ENCODE data around the gene CALHM2.

- no peak for TF ChIP-seq CTCF (IDR thresholded peaks at IDR 0.05)
- no peak for TF ChIP-seq MAX (CRISPR knock-in tag; IDR thresholded peaks at IDR 0.05)
- TF ChIP-seq ZNF512 (CRISPR knock-in tag; IDR thresholded peaks at IDR 0.05; ENCODE audit: borderline replicate concordance) = no peak
- TF ChIP-seq CDX4 (CRISPR knock-in tag; IDR thresholded peaks at IDR 0.05; ENCODE audit: borderline replicate concordance) = no peak
- no peak for TF ChIP-seq ZNF263 (CRISPR knock-in tag; IDR thresholded peaks at IDR 0.05; ENCODE audit: low read depth)
- TF ChIP-seq JUN (CRISPR knock-in tag; IDR thresholded peaks at IDR 0.05) = no peak
- no peak for TF ChIP-seq FOXP1 (CRISPR knock-in tag; IDR thresholded peaks at IDR 0.05; ENCODE audit: borderline replicate concordance)
Observed at GRCh38 chr10:103439776-103440175, 12.4 kb downstream of the CALHM2 start.
